ENCODE data around the gene IRF2BP2. TPM values are rescaled to one million over a fixed set of nuclear protein-coding genes. Genes with fewer than 3 reads are reported as not detected.
A peak's percentile ranks its signal among the peaks of the same experiment; 100 is the strongest.

The IRF2BP2 gene
- total RNA-seq, result 100 to 1,000 TPM; 165 to 183 TPM
- 10 to 100 TPM; 25.8 to 51.0 (median 30.4) TPM for polyA plus RNA-seq
- total RNA-seq, result 240 to 415 (median 306) reads per million in 6 experiments

DNA sequence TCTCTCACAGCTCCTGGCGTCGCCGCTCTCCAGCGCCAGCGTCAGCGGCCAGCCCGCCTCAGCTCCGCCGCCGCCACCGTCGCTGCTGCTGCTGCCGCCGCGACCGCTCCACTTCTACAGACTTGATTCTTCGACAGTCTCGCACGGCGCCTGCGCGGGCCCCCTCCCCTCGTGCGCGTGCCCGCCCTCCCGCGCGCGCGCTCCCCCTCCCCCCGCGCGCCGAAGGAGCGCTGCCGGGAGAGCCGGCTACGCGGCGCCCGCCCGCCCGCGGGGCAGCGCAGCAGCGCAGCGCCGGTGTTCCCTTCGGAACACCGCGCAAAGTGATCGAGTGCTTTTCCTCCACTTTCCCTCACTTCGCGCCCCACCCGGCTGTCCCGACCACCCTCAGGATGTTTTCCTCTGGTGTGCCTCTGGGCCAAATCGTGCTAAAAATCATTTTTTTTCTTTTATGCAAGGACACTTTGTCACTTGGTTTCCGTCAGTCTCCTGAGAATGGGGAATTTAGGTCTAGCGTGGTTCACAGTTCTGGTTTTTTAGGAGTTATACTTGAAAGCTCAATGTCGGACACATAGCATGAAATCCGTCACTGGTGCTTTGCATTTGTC, at the start of gene IRF2BP2:
Gene IRF2BP2 (minus strand): TSS at position 118 of the 605 bp plus-strand sequence. CDS start 684 bp downstream, outside the sequence.
- H3K9me3 Mint-ChIP-seq, result peaks cover 0 to 4% (median 0%) of the 10 kb centered on the region in 9 donors
- H3K27ac Mint-ChIP-seq, result peak within 1 kb of the TSS; percentile 95 to 100 (median 100)
- peaks cover 42 to 64% (median 60%) of the 10 kb centered on the region in 4 donors for H3K4me1 Mint-ChIP-seq
- ATAC-seq (peak; percentile 6 to 8), DNase-seq (peak; percentile 78 to 91 (median 82))
- peaks cover 0 to 1% (median 0%) of the 10 kb centered on the region in 5 donors for H3K27me3 Mint-ChIP-seq
- POLR2A ChIA-PET, result interaction anchor here (0.6 to 8.3 kb wide), 19 partner anchors 11 to 473 kb away, joined by 3 to 217 read pairs (median 5); partner anchors contain the start of gene COA6
- peaks cover 10 to 29% (median 25%) of the 10 kb centered on the region in 3 donors for H3K36me3 Mint-ChIP-seq
- H3K4me3 Mint-ChIP-seq, result peak within 1 kb of the TSS; percentile 86 to 97 (median 94)

DNA sequence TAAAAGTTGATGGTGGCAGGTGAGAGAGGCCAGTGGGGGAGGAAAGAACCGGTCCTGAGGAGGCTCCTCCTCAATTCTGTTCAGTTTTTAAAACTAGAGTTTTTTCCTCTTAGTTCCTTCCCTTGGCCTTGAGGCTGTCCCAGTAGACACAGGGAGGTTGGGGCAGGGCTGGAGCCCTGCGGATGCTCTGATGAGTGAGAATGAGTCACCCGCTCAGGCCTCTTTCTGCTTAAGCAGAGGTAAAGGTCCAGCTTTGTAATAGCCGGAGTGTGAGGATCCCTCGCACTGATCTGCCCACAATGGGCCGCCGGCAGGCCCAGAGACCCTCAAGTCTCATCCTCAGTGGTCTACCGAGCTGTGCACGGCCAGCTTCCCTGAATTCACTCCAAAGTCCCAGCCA, 49.6 kb upstream of the IRF2BP2 start:
- no peak for DNase-seq
- no peak overlapping the region for H3K4me3 Mint-ChIP-seq
- H3K27ac Mint-ChIP-seq, result no peak overlapping the region
- no peaks in the 10 kb centered on the region for H3K27me3 Mint-ChIP-seq
- no peaks in the 10 kb centered on the region for H3K9me3 Mint-ChIP-seq
- peaks cover 0 to 14% (median 6%) of the 10 kb centered on the region in 4 donors for H3K4me1 Mint-ChIP-seq
- no peaks in the 10 kb centered on the region for H3K36me3 Mint-ChIP-seq
- ATAC-seq, result no peak
- POLR2A ChIA-PET, result no interaction called here

DNA sequence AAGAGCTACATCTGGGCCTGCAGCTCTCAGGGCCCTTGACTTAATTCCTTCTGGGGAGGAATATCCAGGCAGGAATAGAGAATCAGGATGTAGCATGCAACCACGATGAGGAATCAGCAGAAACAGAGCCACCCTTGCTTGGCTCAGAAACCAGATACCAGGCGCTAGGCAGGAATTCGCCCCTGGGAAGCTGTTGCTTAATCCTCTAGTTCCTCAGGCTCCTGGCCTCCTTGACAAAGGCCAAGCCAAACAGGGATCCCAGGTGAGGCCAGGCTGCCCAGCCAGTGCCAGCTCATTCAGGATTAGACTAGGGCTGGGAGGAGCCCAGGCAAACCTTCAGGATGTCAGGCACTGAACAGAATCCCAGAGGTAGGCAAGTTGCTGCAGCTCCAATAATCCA, 48.2 kb upstream of the IRF2BP2 start:
- H3K4me3 Mint-ChIP-seq, result no peak overlapping the region
- ATAC-seq (no peak), DNase-seq (no peak)
- no peaks in the 10 kb centered on the region for H3K9me3 Mint-ChIP-seq
- no peaks in the 10 kb centered on the region for H3K27me3 Mint-ChIP-seq
- peak overlapping the region in 1 of 10 donors; percentile 49 for H3K27ac Mint-ChIP-seq
- H3K36me3 Mint-ChIP-seq, result no peaks in the 10 kb centered on the region
- POLR2A ChIA-PET, result no interaction called here
- H3K4me1 Mint-ChIP-seq, result peaks cover 0 to 14% (median 5%) of the 10 kb centered on the region in 4 donors

DNA sequence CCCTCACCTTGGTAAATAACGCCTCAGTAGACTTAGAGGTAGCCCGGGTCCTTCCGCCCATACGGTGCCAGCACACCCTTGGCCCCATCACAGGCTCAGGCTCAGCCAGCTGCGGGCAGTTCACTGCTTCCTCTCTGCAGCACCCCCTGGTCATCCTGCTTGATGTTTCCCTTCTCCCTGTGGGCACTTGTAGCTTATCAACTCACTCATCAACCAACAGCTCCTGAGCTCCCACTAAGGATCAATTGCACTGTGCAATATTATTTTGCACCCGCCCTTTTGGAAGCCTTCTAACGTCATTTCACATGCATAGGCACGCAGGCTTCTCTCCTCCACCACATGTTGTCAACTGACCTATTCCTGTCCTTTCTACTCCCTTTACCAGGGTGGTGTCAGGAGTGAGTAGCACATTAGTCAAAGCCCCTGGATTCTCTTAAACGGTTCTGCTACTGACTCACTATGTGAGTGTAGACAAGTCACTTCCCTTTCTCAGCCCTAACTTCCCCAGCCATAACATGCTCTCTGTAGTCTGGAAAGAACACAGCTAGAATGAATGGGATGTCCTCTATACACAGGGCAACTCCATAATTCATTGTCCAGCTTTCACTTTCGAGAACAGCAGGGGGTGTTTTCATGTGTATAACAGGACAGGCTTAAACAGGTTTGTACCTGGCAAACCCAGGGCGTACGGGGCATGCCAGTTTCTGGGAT, 47.1 kb upstream of the IRF2BP2 start:
- DNase-seq (no peak), ATAC-seq (no peak)
- H3K4me3 Mint-ChIP-seq, result no peak overlapping the region
- H3K36me3 Mint-ChIP-seq, result no peaks in the 10 kb centered on the region
- no peaks in the 10 kb centered on the region for H3K9me3 Mint-ChIP-seq
- no peaks in the 10 kb centered on the region for H3K27me3 Mint-ChIP-seq
- POLR2A ChIA-PET, result interaction anchor here (0.5 kb wide), 1 partner anchor 65 kb away, joined by 5 read pairs; no protein-coding TSS in a partner anchor
- H3K4me1 Mint-ChIP-seq, result peaks cover 0 to 14% (median 5%) of the 10 kb centered on the region in 4 donors
- peak overlapping the region in 2 of 10 donors; percentile 0 to 9 for H3K27ac Mint-ChIP-seq

DNA sequence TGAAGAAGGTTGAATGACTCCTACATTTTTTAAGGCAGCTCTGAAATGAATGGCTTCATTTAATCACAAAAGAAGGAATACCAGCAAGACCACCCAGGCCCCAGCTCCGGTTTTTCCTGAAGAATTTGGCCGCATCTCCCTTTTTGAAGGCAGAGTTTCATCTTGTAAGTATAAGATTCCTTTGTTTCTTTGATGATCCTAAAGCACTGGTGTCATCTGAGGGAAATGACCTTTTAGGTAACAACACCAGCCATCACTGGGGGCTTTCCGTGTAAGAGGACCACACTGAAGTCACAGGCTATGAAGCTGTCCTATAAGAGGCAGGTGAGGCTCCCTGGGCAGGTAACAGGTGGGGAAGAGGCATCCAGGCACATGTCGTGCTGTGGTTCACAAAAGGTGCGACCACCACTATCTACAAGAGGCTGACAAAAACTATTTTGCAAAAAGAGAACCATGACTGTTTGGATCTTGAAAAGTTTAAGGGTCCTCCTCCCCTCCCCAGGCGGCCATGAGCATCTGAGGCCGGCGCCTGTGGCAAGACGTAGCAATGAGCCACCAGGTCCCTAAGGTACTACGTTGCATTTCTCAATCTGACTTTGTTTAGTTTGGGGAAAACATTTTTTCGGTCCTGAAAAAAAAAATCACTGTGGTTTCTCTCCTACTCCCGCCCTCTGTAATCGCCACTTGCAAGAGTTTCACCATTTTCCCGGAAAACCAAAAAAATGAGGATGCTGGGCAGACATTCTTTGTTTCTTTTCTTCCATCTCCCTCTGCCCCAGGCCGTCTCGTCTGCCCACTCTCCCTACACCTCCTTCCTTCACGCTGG, 46.3 kb upstream of the IRF2BP2 start:
- DNase-seq, result no peak
- H3K27ac Mint-ChIP-seq, result peak overlapping the region in 1 of 10 donors; percentile 0
- no peaks in the 10 kb centered on the region for H3K36me3 Mint-ChIP-seq
- H3K27me3 Mint-ChIP-seq, result no peaks in the 10 kb centered on the region
- ATAC-seq, result no peak
- no peak overlapping the region for H3K4me3 Mint-ChIP-seq
- H3K9me3 Mint-ChIP-seq, result no peaks in the 10 kb centered on the region
- peaks cover 0 to 14% (median 5%) of the 10 kb centered on the region in 4 donors for H3K4me1 Mint-ChIP-seq
- POLR2A ChIA-PET, result no interaction called here

DNA sequence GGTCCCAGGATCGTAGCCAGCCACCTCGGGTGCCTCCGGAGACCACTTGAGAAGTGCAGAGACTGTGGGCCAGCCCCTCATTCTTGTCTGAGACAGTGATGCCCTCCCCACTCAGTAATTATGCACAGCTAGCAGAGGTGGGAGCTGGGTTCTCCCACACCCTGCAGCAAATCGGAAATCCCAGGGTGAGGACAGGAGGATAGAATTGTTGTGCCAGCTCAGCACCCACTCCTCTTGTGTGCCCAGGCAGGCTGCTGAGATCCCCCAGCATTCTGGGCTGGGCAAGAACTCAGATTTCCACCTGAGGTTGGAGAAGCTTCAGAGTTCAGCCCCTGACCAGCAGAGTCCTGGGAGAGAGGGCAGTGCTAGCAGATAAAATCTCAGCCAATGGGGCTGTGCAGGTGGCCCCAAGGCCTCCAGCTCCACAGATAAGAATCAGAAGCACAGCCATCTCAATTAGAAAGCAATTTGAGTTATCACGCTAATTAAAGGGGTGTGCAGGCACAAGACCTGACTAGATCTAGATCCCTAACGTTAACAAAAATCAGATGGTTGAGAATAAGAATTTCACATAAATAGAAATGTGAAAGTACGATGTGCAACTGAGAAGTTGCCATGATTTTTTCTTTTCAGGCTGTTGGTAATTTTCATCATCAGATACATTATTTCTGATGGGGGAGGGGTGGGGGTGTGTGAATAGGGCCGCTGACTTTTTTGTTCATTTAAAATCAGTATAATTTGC, 45.5 kb upstream of the IRF2BP2 start:
- DNase-seq (no peak), ATAC-seq (no peak)
- Mint-ChIP-seq H3K4me1 (peaks cover 0 to 14% (median 5%) of the 10 kb centered on the region in 4 donors), H3K9me3 (no peaks in the 10 kb centered on the region), H3K36me3 (no peaks in the 10 kb centered on the region), H3K4me3 (no peak overlapping the region), H3K27ac (no peak overlapping the region), H3K27me3 (no peaks in the 10 kb centered on the region)
- POLR2A ChIA-PET, result no interaction called here

DNA sequence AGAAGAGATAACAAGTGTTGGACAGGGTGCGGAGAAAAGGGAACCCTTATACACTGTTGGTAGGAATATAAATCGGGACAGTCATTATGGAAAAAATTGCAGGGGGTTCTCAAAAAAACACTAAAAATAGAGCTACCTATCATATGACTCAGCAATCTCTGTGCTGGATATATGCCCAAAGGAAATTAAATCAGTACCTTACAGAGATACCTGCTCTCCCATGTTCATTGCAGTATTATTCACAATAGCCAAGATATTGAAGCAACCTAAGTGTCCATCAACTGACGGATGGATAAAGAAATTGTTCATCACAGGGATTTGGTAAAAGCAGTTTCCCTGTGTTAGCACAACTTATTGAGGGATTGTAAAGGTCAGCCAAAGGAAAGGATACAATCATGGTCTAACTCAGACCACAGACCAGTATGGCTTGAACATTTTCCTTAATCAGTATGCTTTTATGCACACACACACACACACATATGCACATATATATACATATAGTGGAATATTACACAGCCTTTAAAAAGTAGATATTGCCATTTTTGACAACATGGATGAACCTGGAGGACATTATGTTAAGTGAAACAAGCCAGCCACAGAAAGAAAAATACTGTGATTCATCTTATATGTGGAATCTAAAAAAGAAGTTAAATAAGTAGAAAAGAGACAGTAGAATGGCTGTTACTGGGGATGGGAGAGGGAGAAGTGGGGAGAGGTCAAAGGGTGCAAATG, 44.2 kb upstream of the IRF2BP2 start:
- DNase-seq (no peak), ATAC-seq (no peak)
- Mint-ChIP-seq H3K36me3 (no peaks in the 10 kb centered on the region), H3K4me3 (no peak overlapping the region), H3K4me1 (peaks cover 0 to 14% (median 5%) of the 10 kb centered on the region in 4 donors), H3K9me3 (no peaks in the 10 kb centered on the region), H3K27me3 (no peaks in the 10 kb centered on the region), H3K27ac (no peak overlapping the region)
- POLR2A ChIA-PET, result no interaction called here

DNA sequence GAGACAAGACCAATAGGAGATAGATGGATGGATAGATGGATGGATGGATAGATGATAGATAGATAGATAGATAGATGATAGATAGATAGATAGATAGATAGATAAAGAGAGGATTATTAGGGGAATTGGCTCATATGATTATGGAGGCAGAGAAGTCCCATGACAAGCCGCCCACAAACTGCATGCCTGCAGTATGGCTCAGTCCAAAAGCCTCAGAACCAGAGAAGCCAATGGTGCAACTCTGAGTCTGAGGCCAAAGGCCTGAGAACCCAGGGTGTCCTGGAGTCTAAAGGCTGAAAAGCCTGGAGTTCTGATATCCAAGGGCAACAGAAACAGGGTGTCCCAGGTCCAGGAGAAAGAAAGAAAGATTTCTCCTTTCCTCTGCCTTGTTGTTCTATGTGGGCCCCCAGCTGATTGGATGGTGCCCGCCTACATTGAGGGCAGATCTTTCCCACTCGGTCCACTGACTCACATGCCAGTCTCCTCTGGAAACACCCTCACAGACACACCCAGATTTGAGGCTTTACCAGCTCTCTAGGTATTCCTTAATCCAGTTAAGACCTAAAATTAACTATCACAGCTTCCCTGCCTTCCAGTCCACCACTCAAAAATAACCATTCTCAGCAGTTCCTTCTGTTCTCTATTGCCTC, 39.6 kb upstream of the IRF2BP2 start:
- Mint-ChIP-seq H3K4me3 (no peak overlapping the region), H3K4me1 (peaks cover 0 to 2% (median 0%) of the 10 kb centered on the region in 4 donors), H3K9me3 (peaks cover 0 to 7% (median 0%) of the 10 kb centered on the region in 9 donors), H3K27me3 (no peaks in the 10 kb centered on the region), H3K27ac (no peak overlapping the region), H3K36me3 (peaks cover 0 to 4% (median 0%) of the 10 kb centered on the region in 3 donors)
- ATAC-seq, result no peak
- POLR2A ChIA-PET, result no interaction called here
- DNase-seq, result no peak

DNA sequence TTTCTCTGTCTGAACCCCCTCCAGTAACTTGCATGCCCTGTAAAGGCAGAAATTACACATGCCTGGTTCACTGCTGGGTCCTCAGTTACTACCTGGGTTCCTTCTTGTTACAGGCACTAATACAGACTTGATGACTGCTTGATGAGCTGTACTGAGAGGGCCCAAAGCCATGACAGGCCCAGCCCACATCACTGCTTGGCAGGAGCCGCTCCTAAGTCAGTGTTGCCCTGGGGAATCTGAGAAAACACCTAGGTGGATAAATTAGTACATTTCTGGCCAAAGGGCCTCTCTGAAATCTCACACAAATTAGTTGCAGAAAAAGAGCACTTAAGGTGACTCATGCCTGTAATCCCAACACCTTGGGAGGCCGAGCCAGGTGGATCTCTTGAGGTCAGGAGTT, 37.8 kb upstream of the IRF2BP2 start:
- Mint-ChIP-seq H3K4me3 (no peak overlapping the region), H3K36me3 (peaks cover 0 to 4% (median 0%) of the 10 kb centered on the region in 3 donors), H3K27ac (no peak overlapping the region), H3K27me3 (no peaks in the 10 kb centered on the region), H3K9me3 (peaks cover 0 to 7% (median 0%) of the 10 kb centered on the region in 9 donors), H3K4me1 (peaks cover 0 to 3% (median 0%) of the 10 kb centered on the region in 4 donors)
- POLR2A ChIA-PET, result no interaction called here
- DNase-seq, result no peak
- no peak for ATAC-seq

DNA sequence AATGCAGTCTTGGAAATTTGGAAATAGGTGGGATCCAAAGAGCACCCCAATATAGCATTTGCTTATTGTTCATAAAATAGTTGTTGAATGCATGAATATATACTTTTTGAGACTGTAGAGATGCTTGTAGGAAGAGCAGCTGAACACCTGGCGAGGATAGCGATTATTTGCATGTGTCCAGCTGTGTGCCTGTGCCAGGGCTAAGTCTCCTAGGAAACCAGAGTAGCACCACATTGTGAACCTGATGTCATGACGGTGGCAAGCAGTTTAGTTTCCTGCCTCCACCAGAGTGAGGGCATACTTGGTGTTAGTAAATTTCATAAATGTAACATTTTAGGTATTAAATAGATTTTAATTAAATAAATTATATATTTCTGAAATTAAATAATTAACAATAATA, 37.3 kb upstream of the IRF2BP2 start:
- H3K9me3 Mint-ChIP-seq, result peaks cover 0 to 7% (median 0%) of the 10 kb centered on the region in 9 donors
- no peak overlapping the region for H3K4me3 Mint-ChIP-seq
- no peak for ATAC-seq
- POLR2A ChIA-PET, result interaction anchor here (1.4 kb wide), 1 partner anchor 35 kb away, joined by 8 read pairs; no protein-coding TSS in a partner anchor
- H3K27ac Mint-ChIP-seq, result no peak overlapping the region
- H3K4me1 Mint-ChIP-seq, result peaks cover 0 to 3% (median 0%) of the 10 kb centered on the region in 4 donors
- peaks cover 0 to 4% (median 0%) of the 10 kb centered on the region in 3 donors for H3K36me3 Mint-ChIP-seq
- no peak for DNase-seq
- no peaks in the 10 kb centered on the region for H3K27me3 Mint-ChIP-seq

DNA sequence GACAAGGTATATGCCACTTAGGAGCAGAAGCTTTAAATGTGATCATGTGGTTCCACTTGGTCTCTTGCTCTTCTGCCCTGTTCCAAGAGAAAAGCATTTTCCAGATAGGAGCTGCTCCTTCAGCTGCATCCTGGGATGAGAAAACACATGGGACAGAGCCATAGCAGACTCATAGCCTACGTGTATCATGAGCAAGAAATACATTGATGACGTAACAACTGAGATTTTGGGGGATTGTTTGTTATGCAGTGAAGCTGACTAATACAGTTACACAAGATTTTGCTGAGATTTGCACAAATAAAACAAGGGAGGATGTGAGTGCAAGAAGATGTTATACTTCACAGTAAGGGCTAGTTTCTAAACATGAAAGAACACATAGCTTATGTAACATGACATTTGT, 36.0 kb upstream of the IRF2BP2 start:
- ATAC-seq (no peak), DNase-seq (no peak)
- Mint-ChIP-seq H3K9me3 (peaks cover 0 to 7% (median 0%) of the 10 kb centered on the region in 9 donors), H3K4me3 (no peak overlapping the region), H3K27me3 (no peaks in the 10 kb centered on the region), H3K36me3 (peaks cover 0 to 4% (median 0%) of the 10 kb centered on the region in 3 donors), H3K4me1 (peaks cover 0 to 3% (median 0%) of the 10 kb centered on the region in 4 donors), H3K27ac (no peak overlapping the region)
- POLR2A ChIA-PET, result interaction anchor here (0.5 to 1.4 kb wide), 2 partner anchors 34 to 47 kb away, joined by 3 to 8 read pairs; no protein-coding TSS in a partner anchor
